GM19099 (cell line): ENCODE data around the gene PRM1.

Experiments
- POLR2A ChIP-seq: IDR thresholded peaks from 3 replicates; pipeline ENCODE4 v1.6.1; 2011; ENCODE audit warnings: low read depth; ENCODE audit not compliant: insufficient read length; ENCODE audit errors: extremely low read depth

The PRM1 gene

DNA sequence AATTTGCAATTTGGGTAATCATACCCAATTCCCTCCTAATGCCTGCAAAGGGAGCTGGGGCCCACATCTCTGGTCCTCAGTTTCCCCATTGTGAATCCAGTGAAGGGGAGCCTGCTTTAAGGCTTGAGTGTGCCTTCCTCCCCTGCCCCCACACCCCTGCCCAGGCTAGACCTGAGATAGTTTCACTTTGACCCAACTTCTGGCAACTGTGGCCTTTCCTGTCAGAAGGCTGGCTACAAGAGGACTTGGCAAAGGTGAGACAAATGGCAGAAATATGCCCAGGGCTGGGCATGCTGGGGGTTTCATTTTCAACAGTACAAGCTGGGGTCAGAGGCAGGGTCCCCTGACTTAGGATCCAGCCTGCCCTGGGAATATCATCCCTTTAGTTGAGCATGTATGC, 35.1 kb downstream of the PRM1 start:
- no peak for TF ChIP-seq POLR2A

DNA sequence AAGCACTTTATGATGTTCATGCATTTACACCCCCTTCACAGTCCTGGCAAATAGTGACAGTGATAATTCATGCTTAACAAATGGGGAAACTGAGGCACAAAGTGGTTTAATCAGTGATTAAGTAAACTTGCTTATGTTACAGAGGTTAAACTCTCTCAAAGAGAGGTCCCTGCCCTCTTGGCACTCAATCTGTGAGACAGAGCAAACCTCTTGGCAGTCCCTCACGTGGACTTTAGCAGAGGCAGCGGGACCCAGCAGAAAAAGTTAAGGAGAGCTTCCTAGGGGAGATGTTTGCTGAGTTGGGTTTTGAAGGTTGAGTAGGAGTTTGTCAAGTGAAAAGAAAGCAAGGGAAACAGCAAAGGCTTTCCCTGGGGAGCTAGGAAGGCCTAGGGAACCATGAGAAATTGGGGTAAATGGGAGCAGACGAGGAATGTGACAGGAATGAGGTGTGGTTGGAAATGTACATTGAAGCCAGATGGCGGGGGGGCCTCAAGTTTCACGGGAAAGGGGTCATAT, 35.9 kb downstream of the PRM1 start:
- no peak for TF ChIP-seq POLR2A

DNA sequence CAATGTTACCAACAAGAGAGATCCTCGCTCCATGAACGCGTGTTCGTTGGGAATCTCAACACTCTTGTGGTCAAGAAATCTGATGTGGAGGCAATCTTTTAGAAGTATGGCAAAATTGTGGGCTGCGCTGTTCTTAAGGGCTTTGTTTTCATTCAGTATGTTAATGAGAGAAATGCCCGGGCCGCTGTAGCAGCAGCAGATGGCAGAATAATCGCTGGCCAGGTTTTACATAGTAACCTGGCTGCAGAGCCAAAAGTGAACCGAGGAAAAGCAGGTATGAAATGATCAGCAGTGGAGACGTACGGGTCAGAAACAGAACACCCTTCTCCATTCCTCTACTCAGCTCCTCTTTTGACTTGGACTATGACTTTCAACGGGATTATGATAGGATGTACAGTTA, 38.5 kb downstream of the PRM1 start:
- no peak for TF ChIP-seq POLR2A

GRCh38 chr16:11241480-11242204, 39.5 kb downstream of the PRM1 start:
- no peak for TF ChIP-seq POLR2A

- TF ChIP-seq POLR2A = no peak
These were observed 40.3 kb downstream of the PRM1 start for GRCh38 chr16:11240636-11241473.

- no peak for TF ChIP-seq POLR2A
These were observed 41.2 kb downstream of the PRM1 start for GRCh38 chr16:11239644-11240632.

GRCh38 chr16:11238272-11239202, 42.6 kb downstream of the PRM1 start:
- TF ChIP-seq POLR2A = no peak

DNA sequence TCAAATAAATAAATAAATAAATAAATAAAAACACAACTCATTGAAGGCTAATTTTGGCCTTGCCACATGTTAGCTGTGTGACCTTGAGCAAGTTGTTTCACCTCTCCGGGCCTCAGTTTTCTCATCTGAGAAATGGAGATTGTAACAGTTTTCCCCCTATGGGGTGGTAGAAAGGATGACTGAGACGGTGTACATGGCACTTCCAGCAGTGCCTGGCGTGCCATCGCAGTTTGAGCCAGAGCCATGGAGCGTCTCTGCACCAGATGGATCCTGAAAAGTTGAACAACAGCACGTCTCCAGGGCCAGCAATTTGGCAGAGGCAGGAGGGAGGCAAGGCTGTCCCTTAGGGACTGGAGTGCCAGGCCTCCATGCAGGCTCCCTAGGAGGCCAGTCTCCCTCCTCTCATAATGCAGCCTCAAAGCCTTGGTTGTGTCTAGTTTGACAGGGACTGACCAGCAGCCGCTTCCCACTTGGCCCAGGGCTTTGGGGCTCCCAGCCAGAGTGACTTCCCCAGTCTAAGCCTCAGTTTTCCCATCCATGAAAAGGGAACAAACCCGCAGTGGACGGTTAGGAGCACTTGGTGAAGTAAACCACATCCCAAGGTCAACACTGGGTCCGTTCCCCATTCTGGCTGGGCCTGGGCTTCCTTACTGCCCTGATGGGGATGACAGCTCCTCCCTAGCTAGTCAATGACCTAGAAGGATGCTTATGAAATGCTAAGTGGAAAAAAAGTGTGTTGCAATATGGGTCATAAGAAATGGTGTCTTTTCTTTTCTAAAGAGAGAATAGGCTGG, 44.5 kb downstream of the PRM1 start:
- no peak for TF ChIP-seq POLR2A

DNA sequence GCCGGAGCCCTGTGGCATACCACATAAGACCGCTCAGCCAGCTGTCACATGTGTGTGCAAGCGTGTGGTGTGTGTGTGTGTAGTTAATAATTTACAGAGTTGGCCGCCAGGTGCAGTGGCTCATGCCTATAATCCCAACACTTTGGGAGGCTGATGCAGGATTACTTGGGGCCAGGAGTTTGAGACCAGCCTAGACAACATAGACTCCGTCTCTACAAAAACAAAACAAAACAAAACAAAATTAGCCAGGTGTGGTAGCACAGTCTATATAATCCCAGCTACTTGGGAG, 45.5 kb downstream of the PRM1 start:
- no peak for TF ChIP-seq POLR2A

- no peak for TF ChIP-seq POLR2A
These were observed 46.0 kb downstream of the PRM1 start for GRCh38 chr16:11234884-11235702.

GRCh38 chr16:11233727-11234376, 47.3 kb downstream of the PRM1 start:
- TF ChIP-seq POLR2A = no peak
